K562 (cell line): ENCODE results near the gene TYRO3. TPM values are rescaled to one million over a fixed set of nuclear protein-coding genes. Genes with fewer than 3 reads are reported as not detected.

ENCODE experiments used
- ATF2 ChIP-seq: sonication (generic); formaldehyde crosslinking; IDR thresholded peaks from 2 replicates; pipeline ENCODE4 v1.8.1; 2022; ENCODE audit warnings: missing genetic modification reagents
- CBX2 ChIP-seq: fragments of 200-600 bp; sonication (generic); IDR thresholded peaks from one replicate; pipeline ENCODE4 v1.6.1; 2012; ENCODE audit warnings: mild to moderate bottlenecking, low read length, inconsistent platforms; ENCODE audit not compliant: insufficient read depth, poor library complexity, severe bottlenecking
- E2F1 ChIP-seq: sonication (generic); formaldehyde crosslinking; IDR thresholded peaks from 2 replicates; pipeline ENCODE4 v1.8.1; 2023; ENCODE audit warnings: mild to moderate bottlenecking, missing genetic modification reagents, moderate library complexity
- HINFP ChIP-seq: fragments of 450-650 bp; conservative IDR thresholded peaks from 2 replicates; pipeline ENCODE4 v1.6.1; 2016; ENCODE audit warnings: missing genetic modification characterization, low read depth, mild to moderate bottlenecking, control low read depth, missing compliant biosample characterization
- MITF ChIP-seq: IDR thresholded peaks from 2 replicates; pipeline ENCODE4 v1.6.1; 2014; ENCODE audit warnings: antibody characterized with exemption
- SRSF7 ChIP-seq: fragments of 200-400 bp; formaldehyde crosslinking; optimal IDR thresholded peaks from 2 replicates; pipeline ENCODE3; 2017; ENCODE audit warnings: mild to moderate bottlenecking, low read depth, low read length
- TGIF2 ChIP-seq: sonication (generic); formaldehyde crosslinking; IDR thresholded peaks from 2 replicates; pipeline ENCODE4 v1.8.1; 2022; ENCODE audit warnings: mild to moderate bottlenecking, missing genetic modification reagents, moderate library complexity
- ZBTB17 ChIP-seq: fragments of 450-650 bp; formaldehyde crosslinking; IDR thresholded peaks from 2 replicates; pipeline ENCODE4 v1.4.0; 2020; ENCODE audit warnings: mild to moderate bottlenecking
- ZC3H4 ChIP-seq: sonication (generic); formaldehyde crosslinking; IDR thresholded peaks from 2 replicates; pipeline ENCODE4 v1.9.0; 2021; ENCODE audit warnings: missing genetic modification reagents, borderline replicate concordance
- ZNF316 ChIP-seq: fragments of 450-650 bp; IDR thresholded peaks from 2 replicates; pipeline ENCODE4 v1.6.1; 2016
- ZNF41 ChIP-seq: fragments of 250-450 bp; sonication (Bioruptor Pico); conservative IDR thresholded peaks from 2 replicates; pipeline ENCODE4 v1.4.0; 2020; ENCODE audit warnings: mild to moderate bottlenecking
- ZNF699 ChIP-seq: fragments of 250-450 bp; sonication (Bioruptor Pico); IDR thresholded peaks from 2 replicates; pipeline ENCODE4 v1.8.0; 2021; ENCODE audit warnings: mild to moderate bottlenecking, moderate library complexity; ENCODE audit not compliant: insufficient replicate concordance
- polyA plus RNA-seq, 8 experiments: library from polyadenylated mRNA; depleted of rRNA in 4 of 8; stranded (reverse) in 5 of 8; unstranded in 3 of 8; fragments of >200 nt; fragmentation: Nextera tagmentation in 2 of 8; fragmentation: Illumina TruSeq in 1 of 8; extraction: Ambion mirVana in 2 of 8; extraction: Trizol in 1 of 8; gene quantifications; 2 replicates each; pipeline versions ENCODE4 v1.2.1 to v1.2.3, GENCODE V29; 2011 to 2014; ENCODE audit warnings: inconsistent platforms in 1 of 8, missing spikeins in 1 of 8
- total RNA-seq, 7 experiments: library from RNA; depleted of rRNA in 6 of 7; stranded (reverse); fragments of >200 nt in 6 of 7; fragmentation: Illumina TruSeq in 2 of 7; extraction: Trizol in 2 of 7; gene quantifications; 2 replicates each; pipeline versions ENCODE4 v1.2.1 to v1.2.3, GENCODE V29; 2011 to 2021; ENCODE audit warnings: low replicate concordance in 1 of 7
- TF ChIP-seq, protein P1 (sequence below): fragments of 250-450 bp; sonication (Bioruptor Pico); IDR thresholded peaks from 2 replicates; pipeline ENCODE4 v1.5.0; 2020; ENCODE audit warnings: mild to moderate bottlenecking
- TF ChIP-seq, protein P2 (sequence below): fragments of 250-450 bp; sonication (Bioruptor Pico); IDR thresholded peaks from 2 replicates; pipeline ENCODE4 v1.8.0; 2022; ENCODE audit warnings: inconsistent platforms
- TF ChIP-seq, protein P3 (sequence below): fragments of 450-650 bp; IDR thresholded peaks from 2 replicates; pipeline ENCODE4 v1.6.1; 2016; ENCODE audit warnings: mild to moderate bottlenecking

The TYRO3 gene
- total and polyA plus RNA-seq, 9 of the 15 experiments (the other 6 are each of a cell fraction or from before 2014, with no cell fraction given) = 2.6 to 39.6 (median 18.6) TPM

DNA sequence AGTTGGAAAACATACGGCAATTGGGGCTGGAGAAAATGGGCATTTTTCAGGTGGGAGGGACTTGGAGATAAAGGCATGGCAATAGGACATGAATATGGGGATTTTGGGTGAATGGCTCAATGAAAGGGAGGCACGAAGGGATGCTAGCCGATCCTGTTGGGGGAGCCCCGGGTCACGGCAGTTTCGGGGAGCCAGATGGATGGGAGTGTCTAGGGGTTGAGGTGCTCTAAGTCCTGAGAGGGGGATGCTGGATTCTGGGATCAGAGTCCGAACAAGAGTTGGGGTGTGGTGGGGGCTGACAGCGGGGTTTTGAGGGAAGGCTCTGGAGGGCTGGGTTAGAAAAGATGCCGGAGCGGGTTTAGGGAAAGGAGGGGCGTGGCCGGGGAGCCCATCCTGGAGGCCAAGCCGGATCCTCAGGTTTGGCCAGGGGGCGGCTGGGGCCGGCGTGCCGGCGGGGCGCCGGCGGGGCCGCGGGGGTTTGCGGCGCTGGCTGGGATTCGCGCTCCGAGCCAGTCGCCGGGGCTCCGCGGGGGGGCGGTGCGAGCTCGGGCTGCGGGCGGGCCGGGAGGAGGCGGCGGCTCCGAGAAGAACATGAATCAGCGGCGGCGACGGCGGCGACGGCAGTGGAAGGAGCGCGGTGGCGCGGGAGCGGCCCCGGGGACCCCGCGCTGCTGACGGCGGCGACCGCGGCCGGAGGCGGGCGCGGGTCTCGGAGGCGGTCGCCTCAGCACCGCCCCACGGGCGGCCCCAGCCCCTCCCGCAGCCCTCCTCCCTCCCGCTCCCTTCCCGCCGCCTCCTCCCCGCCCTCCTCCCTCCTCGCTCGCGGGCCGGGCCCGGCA, at the start of gene TYRO3 (continued):
- no peak for TF ChIP-seq ATF2 (CRISPR knock-in tag)
- no peak for TF ChIP-seq HINFP (tag)
- TF ChIP-seq, protein P1, sequence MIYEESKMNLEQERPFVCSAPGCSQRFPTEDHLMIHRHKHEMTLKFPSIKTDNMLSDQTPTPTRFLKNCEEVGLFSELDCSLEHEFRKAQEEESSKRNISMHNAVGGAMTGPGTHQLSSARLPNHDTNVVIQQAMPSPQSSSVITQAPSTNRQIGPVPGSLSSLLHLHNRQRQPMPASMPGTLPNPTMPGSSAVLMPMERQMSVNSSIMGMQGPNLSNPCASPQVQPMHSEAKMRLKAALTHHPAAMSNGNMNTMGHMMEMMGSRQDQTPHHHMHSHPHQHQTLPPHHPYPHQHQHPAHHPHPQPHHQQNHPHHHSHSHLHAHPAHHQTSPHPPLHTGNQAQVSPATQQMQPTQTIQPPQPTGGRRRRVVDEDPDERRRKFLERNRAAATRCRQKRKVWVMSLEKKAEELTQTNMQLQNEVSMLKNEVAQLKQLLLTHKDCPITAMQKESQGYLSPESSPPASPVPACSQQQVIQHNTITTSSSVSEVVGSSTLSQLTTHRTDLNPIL (CRISPR knock-in tag) = no peak
- TF ChIP-seq, protein P2, sequence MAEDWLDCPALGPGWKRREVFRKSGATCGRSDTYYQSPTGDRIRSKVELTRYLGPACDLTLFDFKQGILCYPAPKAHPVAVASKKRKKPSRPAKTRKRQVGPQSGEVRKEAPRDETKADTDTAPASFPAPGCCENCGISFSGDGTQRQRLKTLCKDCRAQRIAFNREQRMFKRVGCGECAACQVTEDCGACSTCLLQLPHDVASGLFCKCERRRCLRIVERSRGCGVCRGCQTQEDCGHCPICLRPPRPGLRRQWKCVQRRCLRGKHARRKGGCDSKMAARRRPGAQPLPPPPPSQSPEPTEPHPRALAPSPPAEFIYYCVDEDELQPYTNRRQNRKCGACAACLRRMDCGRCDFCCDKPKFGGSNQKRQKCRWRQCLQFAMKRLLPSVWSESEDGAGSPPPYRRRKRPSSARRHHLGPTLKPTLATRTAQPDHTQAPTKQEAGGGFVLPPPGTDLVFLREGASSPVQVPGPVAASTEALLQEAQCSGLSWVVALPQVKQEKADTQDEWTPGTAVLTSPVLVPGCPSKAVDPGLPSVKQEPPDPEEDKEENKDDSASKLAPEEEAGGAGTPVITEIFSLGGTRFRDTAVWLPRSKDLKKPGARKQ (CRISPR knock-in tag) = no peak
- no peak for TF ChIP-seq MITF
- TF ChIP-seq E2F1 (CRISPR knock-in tag) = no peak
- no peak for TF ChIP-seq TGIF2 (CRISPR knock-in tag)
- no peak for TF ChIP-seq SRSF7
- TF ChIP-seq ZC3H4 = no peak
- TF ChIP-seq ZNF41 (CRISPR knock-in tag) = no peak
- TF ChIP-seq ZNF699 (CRISPR knock-in tag) = no peak
- TF ChIP-seq, protein P3, sequence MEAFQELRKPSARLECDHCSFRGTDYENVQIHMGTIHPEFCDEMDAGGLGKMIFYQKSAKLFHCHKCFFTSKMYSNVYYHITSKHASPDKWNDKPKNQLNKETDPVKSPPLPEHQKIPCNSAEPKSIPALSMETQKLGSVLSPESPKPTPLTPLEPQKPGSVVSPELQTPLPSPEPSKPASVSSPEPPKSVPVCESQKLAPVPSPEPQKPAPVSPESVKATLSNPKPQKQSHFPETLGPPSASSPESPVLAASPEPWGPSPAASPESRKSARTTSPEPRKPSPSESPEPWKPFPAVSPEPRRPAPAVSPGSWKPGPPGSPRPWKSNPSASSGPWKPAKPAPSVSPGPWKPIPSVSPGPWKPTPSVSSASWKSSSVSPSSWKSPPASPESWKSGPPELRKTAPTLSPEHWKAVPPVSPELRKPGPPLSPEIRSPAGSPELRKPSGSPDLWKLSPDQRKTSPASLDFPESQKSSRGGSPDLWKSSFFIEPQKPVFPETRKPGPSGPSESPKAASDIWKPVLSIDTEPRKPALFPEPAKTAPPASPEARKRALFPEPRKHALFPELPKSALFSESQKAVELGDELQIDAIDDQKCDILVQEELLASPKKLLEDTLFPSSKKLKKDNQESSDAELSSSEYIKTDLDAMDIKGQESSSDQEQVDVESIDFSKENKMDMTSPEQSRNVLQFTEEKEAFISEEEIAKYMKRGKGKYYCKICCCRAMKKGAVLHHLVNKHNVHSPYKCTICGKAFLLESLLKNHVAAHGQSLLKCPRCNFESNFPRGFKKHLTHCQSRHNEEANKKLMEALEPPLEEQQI = no peak
- no peak for TF ChIP-seq ZBTB17 (CRISPR knock-in tag)
- TF ChIP-seq ZNF316 = no peak
- TF ChIP-seq CBX2 = no peak
